ENCODE results near the gene HMG20A.

Gene HMG20A

DNA sequence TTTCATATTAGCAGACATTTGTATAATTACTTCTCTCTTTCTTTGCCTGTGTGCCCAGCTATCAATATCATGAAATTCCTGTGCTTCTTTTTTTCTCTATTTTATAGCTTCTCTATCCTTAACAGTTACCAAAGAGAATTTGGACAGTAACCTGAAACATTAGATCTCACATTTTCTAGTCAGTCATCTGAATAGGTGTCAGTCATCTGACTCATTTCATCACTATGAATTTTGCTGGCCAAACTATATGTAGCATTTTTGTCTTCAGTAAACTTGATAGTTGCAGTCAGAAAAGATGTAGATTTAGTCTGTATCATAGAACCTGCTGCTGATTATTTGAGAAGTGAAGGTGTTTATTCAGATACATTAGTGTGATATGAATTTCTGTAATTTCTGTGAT lies 52.6 kb downstream of the HMG20A start:
- Histone ChIP-seq H2AK5ac (ENCODE audit: low read length) (no peak overlapping the region), H2AFZ (ENCODE audit: insufficient read depth, low read length, poor library complexity) (no peak overlapping the region), H3K9me3 (ENCODE audit: insufficient read depth, low read depth, low read length) (no peaks in the 10 kb centered on the region), H2BK120ac (ENCODE audit: insufficient read depth, low read length, poor library complexity) (no peak overlapping the region), H4K91ac (ENCODE audit: low read depth, low read length) (no peak overlapping the region), H3K4me1 (ENCODE audit: control insufficient read depth in 1 of 2, insufficient read depth in 2 of 2, low read length in 2 of 2) (no peaks in the 10 kb centered on the region), H2BK5ac (ENCODE audit: low read depth, low read length, poor library complexity) (no peak overlapping the region), H3K18ac (ENCODE audit: low read length) (no peak overlapping the region), H3K27me3 (ENCODE audit: insufficient read depth, low read length) (no peaks in the 10 kb centered on the region), H4K12ac (ENCODE audit: low read depth, low read length) (no peak overlapping the region), H2BK12ac (ENCODE audit: low read length) (no peak overlapping the region), H3K14ac (ENCODE audit: low read length) (no peak overlapping the region), H3K4ac (ENCODE audit: low read depth, low read length) (no peak overlapping the region), H3K4me3 (ENCODE audit: low read depth, low read length) (no peak overlapping the region), H3K4me2 (ENCODE audit: low read length) (no peak overlapping the region), H3K36me3 (ENCODE audit: control insufficient read depth in 1 of 2, insufficient read depth in 2 of 2, low read length in 2 of 2) (peaks cover 4 to 8% of the 10 kb centered on the region in 2 experiments), H4K8ac (ENCODE audit: low read depth, low read length) (no peak overlapping the region), H3K9ac (ENCODE audit: low read length) (no peak overlapping the region), H3K79me2 (ENCODE audit: control insufficient read depth, insufficient read depth, low read length, poor library complexity) (no peaks in the 10 kb centered on the region), H3K27ac (ENCODE audit: low read depth, low read length) (no peak overlapping the region), H3K79me1 (ENCODE audit: low read length) (no peaks in the 10 kb centered on the region), H3K23ac (ENCODE audit: low read length) (no peak overlapping the region)
- no peak for DNase-seq

DNA sequence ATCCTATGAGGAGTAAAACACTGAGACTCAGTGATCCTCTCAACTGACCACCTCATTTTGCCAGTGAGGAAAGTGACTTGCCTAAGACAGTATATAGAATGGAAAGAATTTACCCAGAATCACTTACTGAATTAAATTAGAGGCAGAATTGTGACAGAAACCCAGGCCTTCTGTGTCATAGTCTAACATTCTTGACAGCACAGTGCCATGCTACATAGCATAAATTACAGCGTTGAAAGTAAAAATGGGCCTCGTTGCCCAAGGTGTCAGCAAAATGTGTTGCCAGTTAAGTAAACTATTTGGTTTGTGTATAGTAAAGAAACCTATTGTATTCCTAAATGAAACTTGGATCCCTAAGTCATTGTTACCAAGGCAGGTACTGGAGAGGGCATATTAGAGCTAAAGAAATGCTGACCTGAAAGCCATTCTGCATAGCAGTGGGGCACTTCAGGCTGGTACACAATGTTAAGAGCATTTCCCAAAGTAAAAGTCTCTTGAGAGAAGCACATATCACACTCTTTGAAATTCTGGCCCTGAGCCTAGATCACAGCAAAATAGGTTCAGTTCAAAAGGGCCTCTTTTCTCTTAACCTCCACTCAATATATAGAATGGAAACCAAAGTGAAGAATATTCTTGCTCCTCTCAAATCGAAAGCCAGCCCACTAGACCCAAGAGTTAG lies 53.8 kb downstream of the HMG20A start:
- no CpG with 5 or more reads among the region's 3 CpGs for WGBS (ENCODE audit: extremely low coverage, insufficient coverage, insufficient read length)
- no peak overlapping the region for H3K9ac ChIP-seq (ENCODE audit: low read length)
- no peak overlapping the region for H3K4ac ChIP-seq (ENCODE audit: low read depth, low read length)

DNA sequence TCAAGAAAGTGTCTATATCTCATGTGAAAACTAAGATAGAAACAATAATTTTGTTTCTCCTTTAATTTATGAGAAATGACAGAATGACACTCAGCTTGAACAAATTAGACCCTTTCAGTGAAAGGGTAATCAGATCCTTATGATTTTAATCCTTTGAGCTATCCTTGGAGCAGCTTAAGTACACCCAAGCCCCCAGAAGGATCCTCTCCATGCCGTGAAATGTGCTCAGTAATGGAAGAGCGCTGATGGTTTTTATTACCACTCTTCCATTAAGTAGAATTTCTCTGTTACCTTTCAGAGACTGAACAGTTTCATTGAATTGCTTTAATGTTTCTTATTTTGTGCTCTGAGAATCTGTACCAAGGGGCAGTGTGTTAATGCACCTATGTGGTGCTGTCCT lies 54.3 kb downstream of the HMG20A start:
- no peaks in the 10 kb centered on the region for H3K27me3 ChIP-seq (ENCODE audit: insufficient read depth, low read length)
- H3K27ac ChIP-seq (ENCODE audit: low read depth, low read length), result no peak overlapping the region
- H3K18ac ChIP-seq (ENCODE audit: low read length), result no peak overlapping the region
- H3K9me3 ChIP-seq (ENCODE audit: insufficient read depth, low read depth, low read length), result no peaks in the 10 kb centered on the region
- H3K4me3 ChIP-seq (ENCODE audit: low read depth, low read length), result no peak overlapping the region
- H3K9ac ChIP-seq (ENCODE audit: low read length), result no peak overlapping the region
- H2AK5ac ChIP-seq (ENCODE audit: low read length), result no peak overlapping the region
- H4K12ac ChIP-seq (ENCODE audit: low read depth, low read length), result no peak overlapping the region
- peaks cover 7 to 13% of the 10 kb centered on the region in 2 experiments for H3K36me3 ChIP-seq (ENCODE audit: control insufficient read depth in 1 of 2, insufficient read depth in 2 of 2, low read length in 2 of 2)
- WGBS (ENCODE audit: extremely low coverage, insufficient coverage, insufficient read length), result no CpG with 5 or more reads among the region's 2 CpGs
- H2BK5ac ChIP-seq (ENCODE audit: low read depth, low read length, poor library complexity), result no peak overlapping the region
- no peak overlapping the region for H3K4me2 ChIP-seq (ENCODE audit: low read length)
- no peak overlapping the region for H4K91ac ChIP-seq (ENCODE audit: low read depth, low read length)
- H2BK12ac ChIP-seq (ENCODE audit: low read length), result no peak overlapping the region
- no peaks in the 10 kb centered on the region for H3K4me1 ChIP-seq (ENCODE audit: control insufficient read depth in 1 of 2, insufficient read depth in 2 of 2, low read length in 2 of 2)
- H2AFZ ChIP-seq (ENCODE audit: insufficient read depth, low read length, poor library complexity), result no peak overlapping the region
- H3K79me2 ChIP-seq (ENCODE audit: control insufficient read depth, insufficient read depth, low read length, poor library complexity), result no peaks in the 10 kb centered on the region
- H3K4ac ChIP-seq (ENCODE audit: low read depth, low read length), result no peak overlapping the region
- no peak overlapping the region for H3K23ac ChIP-seq (ENCODE audit: low read length)
- H2BK120ac ChIP-seq (ENCODE audit: insufficient read depth, low read length, poor library complexity), result no peak overlapping the region
- no peaks in the 10 kb centered on the region for H3K79me1 ChIP-seq (ENCODE audit: low read length)
- no peak overlapping the region for H3K14ac ChIP-seq (ENCODE audit: low read length)
- no peak overlapping the region for H4K8ac ChIP-seq (ENCODE audit: low read depth, low read length)
- no peak for DNase-seq

More for the DNA sequence above, 53.8 kb downstream of the HMG20A start:
- Histone ChIP-seq H3K27me3 (ENCODE audit: insufficient read depth, low read length) (no peaks in the 10 kb centered on the region), H3K9me3 (ENCODE audit: insufficient read depth, low read depth, low read length) (no peaks in the 10 kb centered on the region), H3K79me2 (ENCODE audit: control insufficient read depth, insufficient read depth, low read length, poor library complexity) (no peaks in the 10 kb centered on the region), H3K4me3 (ENCODE audit: low read depth, low read length) (no peak overlapping the region), H3K27ac (ENCODE audit: low read depth, low read length) (no peak overlapping the region), H2BK120ac (ENCODE audit: insufficient read depth, low read length, poor library complexity) (no peak overlapping the region), H3K36me3 (ENCODE audit: control insufficient read depth in 1 of 2, insufficient read depth in 2 of 2, low read length in 2 of 2) (peaks cover 5 to 10% of the 10 kb centered on the region in 2 experiments), H3K23ac (ENCODE audit: low read length) (no peak overlapping the region), H3K79me1 (ENCODE audit: low read length) (no peaks in the 10 kb centered on the region), H2AK5ac (ENCODE audit: low read length) (no peak overlapping the region), H2AFZ (ENCODE audit: insufficient read depth, low read length, poor library complexity) (no peak overlapping the region), H3K4me1 (ENCODE audit: control insufficient read depth in 1 of 2, insufficient read depth in 2 of 2, low read length in 2 of 2) (no peaks in the 10 kb centered on the region), H2BK5ac (ENCODE audit: low read depth, low read length, poor library complexity) (no peak overlapping the region), H3K18ac (ENCODE audit: low read length) (no peak overlapping the region), H4K12ac (ENCODE audit: low read depth, low read length) (no peak overlapping the region), H3K14ac (ENCODE audit: low read length) (no peak overlapping the region), H3K4me2 (ENCODE audit: low read length) (no peak overlapping the region), H4K91ac (ENCODE audit: low read depth, low read length) (no peak overlapping the region), H4K8ac (ENCODE audit: low read depth, low read length) (no peak overlapping the region), H2BK12ac (ENCODE audit: low read length) (no peak overlapping the region)
- DNase-seq, result no peak

DNA sequence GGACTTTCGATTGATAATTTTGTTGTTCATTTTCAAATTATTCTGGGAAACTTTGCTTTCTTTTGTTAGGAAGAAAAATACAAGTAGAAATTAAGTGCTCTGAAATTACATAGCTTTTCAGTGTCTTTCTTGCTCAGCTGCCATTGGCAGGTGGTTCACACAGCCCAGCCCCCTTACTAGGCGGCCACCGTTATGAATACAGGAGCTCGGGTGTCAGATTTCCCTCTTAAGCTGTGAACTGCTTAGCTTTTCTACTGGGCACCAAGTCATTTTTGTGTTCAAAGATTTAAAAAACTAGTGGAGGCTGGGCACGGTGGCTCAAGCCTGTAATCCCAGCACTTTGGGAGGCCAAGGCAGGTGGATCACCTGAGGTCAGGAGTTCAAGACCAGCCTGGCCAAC lies 55.2 kb downstream of the HMG20A start:
- H3K9ac ChIP-seq (ENCODE audit: low read length), result no peak overlapping the region
- H3K79me1 ChIP-seq (ENCODE audit: low read length), result no peaks in the 10 kb centered on the region
- H2AFZ ChIP-seq (ENCODE audit: insufficient read depth, low read length, poor library complexity), result no peak overlapping the region
- H3K36me3 ChIP-seq (ENCODE audit: control insufficient read depth in 1 of 2, insufficient read depth in 2 of 2, low read length in 2 of 2), result peaks cover 8 to 13% of the 10 kb centered on the region in 2 experiments
- no peaks in the 10 kb centered on the region for H3K27me3 ChIP-seq (ENCODE audit: insufficient read depth, low read length)
- no peak overlapping the region for H2BK120ac ChIP-seq (ENCODE audit: insufficient read depth, low read length, poor library complexity)
- H2BK12ac ChIP-seq (ENCODE audit: low read length), result no peak overlapping the region
- no peak overlapping the region for H4K12ac ChIP-seq (ENCODE audit: low read depth, low read length)
- WGBS (ENCODE audit: extremely low coverage, insufficient coverage, insufficient read length), result no CpG with 5 or more reads among the region's 5 CpGs
- H2BK5ac ChIP-seq (ENCODE audit: low read depth, low read length, poor library complexity), result no peak overlapping the region
- DNase-seq, result no peak
- H3K18ac ChIP-seq (ENCODE audit: low read length), result no peak overlapping the region
- H3K23ac ChIP-seq (ENCODE audit: low read length), result no peak overlapping the region
- H2AK5ac ChIP-seq (ENCODE audit: low read length), result no peak overlapping the region
- no peak overlapping the region for H3K4me3 ChIP-seq (ENCODE audit: low read depth, low read length)
- H4K8ac ChIP-seq (ENCODE audit: low read depth, low read length), result no peak overlapping the region
- no peak overlapping the region for H3K14ac ChIP-seq (ENCODE audit: low read length)
- H3K4me2 ChIP-seq (ENCODE audit: low read length), result no peak overlapping the region
- H4K91ac ChIP-seq (ENCODE audit: low read depth, low read length), result no peak overlapping the region
- H3K4me1 ChIP-seq (ENCODE audit: control insufficient read depth in 1 of 2, insufficient read depth in 2 of 2, low read length in 2 of 2), result no peaks in the 10 kb centered on the region
- no peaks in the 10 kb centered on the region for H3K9me3 ChIP-seq (ENCODE audit: insufficient read depth, low read depth, low read length)
- H3K27ac ChIP-seq (ENCODE audit: low read depth, low read length), result no peak overlapping the region
- no peak overlapping the region for H3K4ac ChIP-seq (ENCODE audit: low read depth, low read length)
- no peaks in the 10 kb centered on the region for H3K79me2 ChIP-seq (ENCODE audit: control insufficient read depth, insufficient read depth, low read length, poor library complexity)

All from trophoblast cell (in vitro differentiated cells and primary cell).